Hepatic stellate cell (primary cell): ENCODE results near the gene TNFAIP3.

Source experiments
- DNase-seq: peaks from one replicate; pipeline ENCODE4 v3.0.0; 2011; ENCODE audit warnings: low spot score

The TNFAIP3 gene

GRCh38 chr6:137864812-137865508, 2.1 kb upstream of the TNFAIP3 start:
- no peak for DNase-seq

DNA sequence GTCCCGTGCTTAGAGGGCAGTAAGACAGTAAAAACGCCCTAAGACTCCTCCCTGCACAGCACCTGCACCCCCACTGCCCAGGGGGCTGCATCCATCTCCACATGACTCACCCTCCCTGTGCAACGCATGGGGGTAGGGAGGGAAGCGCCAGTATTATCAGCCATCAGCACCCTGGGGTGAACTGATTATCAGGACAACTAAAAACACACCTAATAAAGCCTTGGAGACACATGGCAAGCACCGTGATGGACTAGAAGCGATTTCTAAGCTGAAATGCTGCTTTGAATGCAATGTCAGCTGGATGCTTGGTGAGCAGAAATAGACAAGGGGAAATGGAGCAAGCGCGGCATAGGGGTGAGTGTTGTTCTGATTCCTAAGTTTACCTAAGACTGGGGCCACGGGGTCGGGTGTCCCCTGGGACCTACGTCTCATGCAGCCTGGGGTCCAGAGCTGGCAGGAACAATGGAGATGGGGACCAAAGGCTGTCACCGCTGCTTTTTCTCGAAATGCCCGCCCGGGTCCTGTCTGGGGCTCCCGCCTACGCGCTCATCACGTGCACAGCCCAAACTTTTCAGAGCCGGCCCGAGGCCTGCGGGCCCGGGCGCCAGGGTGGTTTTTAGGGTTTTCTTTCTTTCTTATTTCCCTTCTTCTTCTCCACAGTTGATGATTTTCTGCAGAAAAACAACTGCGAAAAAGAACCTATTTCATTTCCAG, 702 bp upstream of the TNFAIP3 start:
- no peak for DNase-seq

- DNase-seq, result peak; percentile 17
Observed at GRCh38 chr6:137867685-137868509, 838 bp downstream of the TNFAIP3 start.

- no peak for DNase-seq
Observed at GRCh38 chr6:137868721-137869548, 1.9 kb downstream of the TNFAIP3 start.

GRCh38 chr6:137869549-137870307, 2.7 kb downstream of the TNFAIP3 start:
- DNase-seq, result no peak

DNA sequence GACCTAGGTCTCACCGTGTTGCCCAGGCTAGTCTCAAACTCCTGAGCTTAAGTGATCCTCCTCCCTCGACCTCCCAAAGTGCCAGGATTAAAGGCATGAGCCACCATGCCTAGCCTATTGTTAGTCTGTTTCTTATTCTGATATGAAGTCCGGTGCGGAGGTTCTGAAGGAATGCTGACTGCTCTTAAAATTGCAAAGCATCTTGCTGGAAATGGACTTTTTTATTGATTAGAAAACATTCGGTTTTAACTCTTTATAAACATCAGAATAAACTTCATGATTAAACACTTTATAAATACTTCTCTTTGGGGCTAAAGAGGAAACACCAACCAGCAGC, 3.2 kb downstream of the TNFAIP3 start:
- no peak for DNase-seq

DNA sequence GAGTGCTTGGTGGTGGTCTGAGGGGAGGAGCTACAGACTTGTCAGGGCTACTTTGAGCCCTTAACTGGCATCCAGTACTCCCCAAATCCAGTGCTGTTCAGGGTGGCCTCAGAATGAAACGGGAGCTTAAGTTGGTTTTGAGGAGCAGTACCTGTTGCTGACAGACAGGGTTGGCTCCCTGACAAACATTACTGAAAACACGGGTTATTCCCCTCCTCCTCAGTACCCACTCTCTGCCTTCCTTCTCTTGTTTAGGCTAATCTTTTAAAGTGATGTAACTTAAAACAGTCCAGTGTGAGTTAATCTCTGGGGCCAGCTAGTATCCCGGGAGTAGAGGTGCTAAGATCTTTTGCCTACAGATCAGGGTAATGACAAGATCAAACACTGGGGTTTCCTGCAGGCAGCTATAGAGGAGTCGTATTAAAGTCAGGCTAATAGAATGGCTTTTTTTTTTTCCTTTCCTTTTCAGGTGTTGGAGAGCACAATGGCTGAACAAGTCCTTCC, 3.7 kb downstream of the TNFAIP3 start:
- DNase-seq, result no peak

DNA sequence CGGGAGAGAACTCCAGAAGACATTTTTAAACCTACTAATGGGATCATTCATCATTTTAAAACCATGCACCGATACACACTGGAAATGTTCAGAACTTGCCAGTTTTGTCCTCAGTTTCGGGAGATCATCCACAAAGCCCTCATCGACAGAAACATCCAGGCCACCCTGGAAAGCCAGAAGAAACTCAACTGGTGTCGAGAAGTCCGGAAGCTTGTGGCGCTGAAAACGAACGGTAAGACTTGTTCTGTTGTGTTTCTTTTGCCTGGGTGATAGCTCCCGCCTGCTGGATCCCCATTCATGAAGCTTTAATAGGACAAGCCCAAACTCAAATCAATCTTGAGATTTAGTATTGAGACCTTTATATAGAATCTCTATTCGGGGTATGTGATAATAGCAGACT, 4.2 kb downstream of the TNFAIP3 start:
- no peak for DNase-seq

GRCh38 chr6:137871831-137872454, 4.9 kb downstream of the TNFAIP3 start:
- peak; percentile 61 for DNase-seq

- no peak for DNase-seq
Observed at GRCh38 chr6:137872581-137873115, 5.6 kb downstream of the TNFAIP3 start.

GRCh38 chr6:137873273-137873762, 6.3 kb downstream of the TNFAIP3 start:
- no peak for DNase-seq

GRCh38 chr6:137874204-137875057, 7.4 kb downstream of the TNFAIP3 start:
- no peak for DNase-seq

DNA sequence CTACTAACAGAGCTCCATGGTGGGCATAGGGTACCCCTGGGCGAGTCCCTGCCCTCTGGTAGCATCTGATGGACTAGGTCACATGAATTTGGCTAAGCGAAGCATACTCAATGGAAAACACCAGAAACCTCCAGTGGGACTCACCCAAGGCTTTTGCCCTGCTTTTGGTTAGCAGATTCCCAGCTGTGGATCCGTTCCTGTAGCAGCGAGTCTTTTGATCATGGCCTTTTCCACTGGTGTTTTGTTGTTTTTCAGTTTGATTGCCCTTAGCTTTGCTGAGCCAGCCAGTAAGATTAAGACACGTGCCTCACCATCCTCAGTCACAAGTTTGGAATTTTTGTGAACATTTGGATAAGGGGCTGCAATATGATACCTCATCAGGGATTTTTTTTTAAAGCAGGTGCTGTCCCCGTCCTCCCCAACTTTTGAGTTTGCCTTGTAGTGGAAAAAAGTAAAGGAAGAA, 8.0 kb downstream of the TNFAIP3 start:
- no peak for DNase-seq

DNA sequence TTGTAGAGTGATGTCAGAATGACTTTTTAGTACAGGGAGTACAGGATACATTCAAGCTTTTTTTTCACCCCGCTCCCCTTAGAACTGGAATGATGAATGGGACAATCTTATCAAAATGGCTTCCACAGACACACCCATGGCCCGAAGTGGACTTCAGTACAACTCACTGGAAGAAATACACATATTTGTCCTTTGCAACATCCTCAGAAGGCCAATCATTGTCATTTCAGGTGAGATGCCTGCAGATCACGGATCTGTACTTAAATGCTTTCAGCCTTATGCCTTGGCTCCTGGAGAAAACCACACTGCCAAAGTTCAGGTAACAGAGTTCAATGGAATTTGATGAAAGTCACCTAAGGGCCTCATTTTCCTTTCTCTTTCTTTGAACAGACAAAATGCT, 8.5 kb downstream of the TNFAIP3 start:
- no peak for DNase-seq

DNA sequence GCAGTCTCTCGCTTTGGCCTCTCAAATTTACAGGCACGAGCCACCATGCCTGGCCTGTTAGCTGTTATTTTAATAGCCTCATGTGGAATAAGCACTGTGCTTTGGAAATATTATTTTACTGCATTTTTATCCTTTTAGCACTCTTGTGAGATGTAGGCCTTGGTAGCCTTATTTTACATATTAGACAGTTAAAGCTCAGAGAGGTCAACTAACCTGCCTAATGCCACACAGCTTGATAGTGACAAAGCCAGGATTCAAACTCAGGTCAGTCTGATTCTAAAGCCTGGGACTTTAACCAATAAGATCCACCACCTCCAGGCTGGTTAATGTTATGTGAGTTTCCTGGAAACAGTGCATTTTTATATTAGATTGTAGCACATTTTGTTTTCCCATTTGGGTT, 9.5 kb downstream of the TNFAIP3 start:
- DNase-seq, result no peak

- no peak for DNase-seq
Observed at GRCh38 chr6:137877113-137877512, 10.1 kb downstream of the TNFAIP3 start.

GRCh38 chr6:137877606-137878005, 10.5 kb downstream of the TNFAIP3 start:
- DNase-seq, result no peak

DNA sequence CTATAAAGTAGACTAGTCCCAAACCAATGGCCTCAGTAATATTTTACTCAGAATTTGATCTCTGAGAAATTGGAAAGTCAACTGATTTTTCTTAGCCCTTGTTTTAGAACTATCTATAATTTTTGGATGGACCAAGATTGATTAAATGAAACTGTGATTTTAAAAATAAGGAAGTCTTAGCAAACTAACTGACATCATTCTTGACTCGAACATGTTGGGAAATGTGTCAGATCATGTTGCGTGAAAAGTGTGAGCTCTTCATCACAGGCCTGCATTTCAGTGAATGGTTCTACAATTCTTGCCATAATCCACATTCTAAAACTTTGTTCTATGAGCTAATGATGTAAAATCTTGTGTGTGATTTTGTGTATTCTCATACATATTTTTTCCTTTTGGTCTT, 11.0 kb downstream of the TNFAIP3 start:
- no peak for DNase-seq
